Measurements from ENCODE around the gene BTN3A1.
"Not testable (repeated sequence)": the region's sequence is repeated elsewhere in the genome, so short reads cannot be mapped to it uniquely, and the experiment has no call there.

The BTN3A1 gene

GRCh38 chr6:26401987-26402658 lies at the start of gene BTN3A1:
TSS of gene BTN3A1 (plus strand) at chr6:26402275. CDS start at chr6:26405564, 3,289 bp downstream.
- intact Hi-C loops (cut with DNase I), result no loop called here

GRCh38 chr6:26352315-26352714 lies 49.8 kb upstream of the BTN3A1 start:
- intact Hi-C loops (cut with DNase I), result no loop called here

More at GRCh38 chr6:26401987-26402658, at the start of gene BTN3A1:
- DNase-seq, result peak in 9 of 10 donors; percentile 26 to 92 (median 41)

GRCh38 chr6:26354162-26354561 lies 47.9 kb upstream of the BTN3A1 start:
- intact Hi-C loops (cut with DNase I), result no loop called here
- DNase-seq, result no peak

More at GRCh38 chr6:26352315-26352714, 49.8 kb upstream of the BTN3A1 start:
- no peak for DNase-seq

- intact Hi-C loops (cut with DNase I), result no loop called here
- no peak for DNase-seq
Measured at GRCh38 chr6:26355366-26355765, 46.7 kb upstream of the BTN3A1 start.

- intact Hi-C loops (cut with DNase I); DNase-seq: not testable (repeated sequence)
Measured at GRCh38 chr6:26357543-26357942, 44.5 kb upstream of the BTN3A1 start.

- DNase-seq, result no peak
- intact Hi-C loops (cut with DNase I), result no loop called here
Measured at GRCh38 chr6:26358511-26358981, 43.5 kb upstream of the BTN3A1 start.

- no peak for DNase-seq
- intact Hi-C loops (cut with DNase I), result no loop called here
Measured at GRCh38 chr6:26359765-26360164, 42.3 kb upstream of the BTN3A1 start.

GRCh38 chr6:26360451-26361416 lies 41.3 kb upstream of the BTN3A1 start:
- no peak for DNase-seq
- intact Hi-C loops (cut with DNase I), result no loop called here

- intact Hi-C loops (cut with DNase I), result no loop called here
- no peak for DNase-seq
Measured at GRCh38 chr6:26361544-26361943, 40.5 kb upstream of the BTN3A1 start.

GRCh38 chr6:26362093-26362835 lies 39.8 kb upstream of the BTN3A1 start:
- intact Hi-C loops (cut with DNase I), result no loop called here
- DNase-seq, result no peak

- intact Hi-C loops (cut with DNase I), result no loop called here
- DNase-seq, result no peak
Measured at GRCh38 chr6:26362836-26363220, 39.2 kb upstream of the BTN3A1 start.

- intact Hi-C loops (cut with DNase I), result no loop called here
Measured at GRCh38 chr6:26363882-26364701, 38.0 kb upstream of the BTN3A1 start.

GRCh38 chr6:26365633-26365995 lies 36.5 kb upstream of the BTN3A1 start:
- DNase-seq, result no peak
- intact Hi-C loops (cut with DNase I), result no loop called here

More at GRCh38 chr6:26363882-26364701, 38.0 kb upstream of the BTN3A1 start:
- no peak for DNase-seq

- intact Hi-C loops (cut with DNase I), result no loop called here
- DNase-seq, result no peak
Measured at GRCh38 chr6:26366504-26366903, 35.6 kb upstream of the BTN3A1 start.

GRCh38 chr6:26367114-26367513 lies 35.0 kb upstream of the BTN3A1 start:
- intact Hi-C loops (cut with DNase I), result no loop called here
- no peak for DNase-seq

GRCh38 chr6:26371813-26372212 lies 30.3 kb upstream of the BTN3A1 start:
- DNase-seq; intact Hi-C loops (cut with DNase I): not testable (repeated sequence)

GRCh38 chr6:26372308-26373144 lies 29.5 kb upstream of the BTN3A1 start:
- DNase-seq, result no peak
- intact Hi-C loops (cut with DNase I), result no loop called here

GRCh38 chr6:26375270-26375669 lies 26.8 kb upstream of the BTN3A1 start:
- no peak for DNase-seq
- intact Hi-C loops (cut with DNase I), result no loop called here

- no peak for DNase-seq
- intact Hi-C loops (cut with DNase I), result no loop called here
Measured at GRCh38 chr6:26377719-26378118, 24.4 kb upstream of the BTN3A1 start.

Measured in posterior cingulate gyrus (tissue), 11 donors.